UCSD-AML1 (cell line): ENCODE results near the gene ELMO2.
A peak's percentile ranks its signal among the peaks of the same experiment; 100 is the strongest.

Experiments
- DNase-seq: peaks from one replicate; lab custom pipeline; 2025; ENCODE audit not compliant: unreplicated experiment; lab: John Stamatoyannopoulos, UW

Gene ELMO2, protein sequence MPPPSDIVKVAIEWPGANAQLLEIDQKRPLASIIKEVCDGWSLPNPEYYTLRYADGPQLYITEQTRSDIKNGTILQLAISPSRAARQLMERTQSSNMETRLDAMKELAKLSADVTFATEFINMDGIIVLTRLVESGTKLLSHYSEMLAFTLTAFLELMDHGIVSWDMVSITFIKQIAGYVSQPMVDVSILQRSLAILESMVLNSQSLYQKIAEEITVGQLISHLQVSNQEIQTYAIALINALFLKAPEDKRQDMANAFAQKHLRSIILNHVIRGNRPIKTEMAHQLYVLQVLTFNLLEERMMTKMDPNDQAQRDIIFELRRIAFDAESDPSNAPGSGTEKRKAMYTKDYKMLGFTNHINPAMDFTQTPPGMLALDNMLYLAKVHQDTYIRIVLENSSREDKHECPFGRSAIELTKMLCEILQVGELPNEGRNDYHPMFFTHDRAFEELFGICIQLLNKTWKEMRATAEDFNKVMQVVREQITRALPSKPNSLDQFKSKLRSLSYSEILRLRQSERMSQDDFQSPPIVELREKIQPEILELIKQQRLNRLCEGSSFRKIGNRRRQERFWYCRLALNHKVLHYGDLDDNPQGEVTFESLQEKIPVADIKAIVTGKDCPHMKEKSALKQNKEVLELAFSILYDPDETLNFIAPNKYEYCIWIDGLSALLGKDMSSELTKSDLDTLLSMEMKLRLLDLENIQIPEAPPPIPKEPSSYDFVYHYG

DNA sequence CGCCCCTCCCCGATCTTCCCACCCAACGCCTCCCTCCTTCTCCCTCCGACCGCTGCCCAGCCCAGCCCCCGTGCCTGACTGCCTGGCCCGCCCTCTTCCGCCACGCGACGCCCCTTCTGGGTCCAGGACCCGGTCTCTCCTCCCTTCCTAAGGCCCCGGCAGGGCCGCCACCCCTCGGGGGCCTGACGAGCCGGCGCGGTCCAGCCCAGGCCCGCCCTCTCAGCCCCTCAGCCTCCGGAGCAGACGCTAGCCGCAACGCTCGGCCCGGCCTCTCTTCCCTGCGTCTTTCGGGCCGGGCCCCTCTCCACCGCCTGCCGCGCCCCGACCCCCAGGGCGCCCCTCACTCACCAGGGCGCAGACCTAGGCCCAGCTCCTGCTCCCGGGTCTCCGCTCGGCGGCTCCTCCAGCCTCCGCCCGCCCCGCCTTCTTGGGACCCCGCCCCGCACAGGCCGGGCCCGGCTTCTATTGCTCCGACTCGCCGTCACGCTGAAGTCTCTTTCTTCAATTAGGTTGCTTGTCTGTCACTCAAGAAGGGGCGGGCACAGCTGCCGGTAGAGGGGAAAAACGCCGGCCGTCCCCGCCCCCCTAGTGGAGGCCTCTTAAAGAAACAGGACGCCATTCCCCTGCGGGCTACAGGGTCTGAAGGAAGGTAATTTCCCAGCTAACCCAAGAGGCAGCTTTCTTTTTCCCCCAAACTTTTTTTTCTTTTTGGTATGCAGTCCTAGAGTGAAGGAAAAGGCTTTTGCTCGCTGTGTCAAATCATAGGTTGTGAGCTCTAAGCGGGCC lies at the start of gene ELMO2:
TSS of gene ELMO2 (minus strand) at position 416 of the 786 bp plus-strand sequence. CDS start 12,133 bp downstream, outside the sequence.
- DNase-seq, result peak; percentile 95

DNA sequence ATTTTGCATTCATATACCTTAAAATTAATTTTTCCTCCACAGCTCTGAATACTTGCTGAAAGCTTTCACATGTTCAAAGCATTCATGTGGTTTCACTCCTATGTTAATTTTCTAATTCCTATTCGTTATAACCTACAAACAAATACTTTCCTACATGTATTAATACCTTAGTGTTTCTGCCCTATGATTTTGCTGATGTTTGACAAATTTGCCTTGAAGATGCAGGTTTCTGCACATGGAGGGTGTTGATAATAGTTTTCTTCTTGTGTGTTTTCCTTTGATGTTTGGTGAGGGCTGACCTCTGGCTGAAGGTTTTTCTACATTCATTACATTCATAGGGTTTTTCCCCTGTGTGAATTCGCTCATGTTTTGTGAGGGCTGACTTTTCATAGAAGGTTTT lies 49.3 kb upstream of the ELMO2 start:
- no peak for DNase-seq

DNA sequence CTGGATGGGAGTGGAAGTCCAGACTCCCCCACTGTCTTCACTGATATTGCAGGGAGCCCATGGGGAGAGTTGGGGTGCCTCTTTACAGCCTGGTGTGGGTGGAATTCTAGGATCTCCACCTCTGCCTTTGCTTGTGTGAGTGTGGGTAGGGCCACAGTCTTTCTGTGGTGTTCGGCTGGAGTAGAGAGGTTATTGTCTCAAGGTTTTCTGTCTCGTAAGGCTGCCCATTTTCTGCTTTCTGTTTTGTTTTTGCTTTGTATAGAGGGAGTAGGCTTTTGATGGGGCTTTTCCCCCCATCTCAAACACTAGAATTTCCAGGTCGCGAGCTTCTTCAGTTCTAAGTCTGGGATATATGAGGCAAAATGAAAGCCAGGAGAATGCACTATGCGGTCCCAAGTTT lies 40.4 kb upstream of the ELMO2 start:
- DNase-seq, result no peak

DNA sequence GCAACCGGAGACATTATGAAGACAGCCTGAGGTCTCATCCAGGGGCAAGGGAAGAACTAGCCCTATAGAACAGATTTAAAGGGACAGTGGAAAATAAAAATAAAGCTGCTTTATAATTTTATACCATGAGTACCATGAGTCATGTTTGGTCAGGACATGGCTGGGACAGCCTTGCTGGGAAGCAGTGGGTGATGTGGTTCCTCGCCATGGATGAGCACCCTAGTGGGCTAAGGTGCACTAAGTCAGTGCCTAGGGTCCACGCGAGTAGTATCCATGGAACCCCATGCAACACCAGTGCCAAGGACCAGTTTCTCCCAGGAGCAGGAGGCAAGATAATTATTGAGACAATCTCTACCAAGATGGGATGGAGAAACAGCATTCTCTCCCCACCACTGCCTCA lies 33.4 kb upstream of the ELMO2 start:
- DNase-seq, result no peak

DNA sequence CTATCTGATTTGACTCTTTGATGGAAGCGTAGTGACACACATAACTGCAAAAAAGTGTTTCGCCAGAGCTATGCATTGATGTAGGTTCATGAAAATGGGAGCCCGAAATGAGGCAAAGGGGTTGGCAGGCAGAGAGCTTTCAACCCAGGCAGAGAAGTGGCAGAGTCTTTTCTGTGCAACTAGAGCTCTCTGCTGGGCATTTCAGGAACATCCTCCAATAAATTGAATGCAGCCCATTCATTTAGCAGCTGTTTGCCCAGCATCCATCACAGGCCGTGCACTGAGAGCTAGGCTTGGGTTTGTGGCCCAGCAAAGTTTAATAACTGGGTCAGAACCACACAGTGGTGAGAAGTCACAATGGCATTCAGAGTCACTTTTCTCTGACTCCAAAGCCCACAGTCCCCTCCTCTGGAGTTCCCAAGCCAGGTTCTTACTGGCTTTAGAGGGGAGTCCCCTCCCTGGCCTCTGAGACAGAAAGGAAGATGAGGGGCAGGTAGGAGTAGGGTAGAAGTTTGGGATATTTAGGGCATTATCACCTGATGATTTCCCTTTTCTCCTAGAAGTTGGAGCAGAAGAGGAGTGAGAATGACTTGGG lies 31.8 kb upstream of the ELMO2 start:
- DNase-seq, result no peak

DNA sequence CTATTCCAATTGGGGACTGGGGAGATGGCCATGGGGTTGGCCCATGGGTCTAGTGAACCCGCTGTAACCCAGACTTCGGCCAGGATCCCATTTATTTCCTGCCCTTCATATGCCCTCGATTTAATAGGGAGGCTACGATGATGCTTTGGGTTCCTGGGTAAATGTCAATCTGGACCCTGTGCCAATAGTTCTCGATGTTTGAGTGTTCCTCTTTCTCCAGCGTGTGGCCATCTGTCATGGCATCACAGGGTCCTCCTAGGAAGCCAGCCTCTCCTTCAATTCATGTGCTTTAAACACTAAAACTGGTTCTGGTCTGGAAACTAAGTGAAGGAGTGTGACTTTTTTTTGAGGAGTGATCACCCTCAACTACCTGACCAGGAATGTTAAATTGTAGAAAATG lies 28.7 kb upstream of the ELMO2 start:
- no peak for DNase-seq

DNA sequence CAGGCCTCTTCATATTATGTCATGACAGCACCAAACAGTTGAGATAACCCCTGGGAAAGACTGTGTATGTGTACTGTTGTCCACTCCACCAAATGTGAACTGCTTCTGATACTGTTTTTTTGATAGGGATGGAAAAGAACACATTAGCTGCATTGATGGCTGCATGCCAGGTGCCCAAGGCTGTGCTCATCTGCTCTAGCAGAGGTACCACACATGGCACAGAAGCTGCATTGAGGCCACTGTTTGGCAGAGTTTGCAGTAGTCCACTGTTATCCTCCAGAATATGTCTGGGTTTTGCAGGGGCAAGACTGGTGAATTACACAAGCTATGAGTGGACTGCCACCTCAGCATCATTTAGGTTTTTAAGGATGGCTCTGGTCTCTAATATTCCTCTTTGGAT lies 28.2 kb upstream of the ELMO2 start:
- DNase-seq, result no peak

DNA sequence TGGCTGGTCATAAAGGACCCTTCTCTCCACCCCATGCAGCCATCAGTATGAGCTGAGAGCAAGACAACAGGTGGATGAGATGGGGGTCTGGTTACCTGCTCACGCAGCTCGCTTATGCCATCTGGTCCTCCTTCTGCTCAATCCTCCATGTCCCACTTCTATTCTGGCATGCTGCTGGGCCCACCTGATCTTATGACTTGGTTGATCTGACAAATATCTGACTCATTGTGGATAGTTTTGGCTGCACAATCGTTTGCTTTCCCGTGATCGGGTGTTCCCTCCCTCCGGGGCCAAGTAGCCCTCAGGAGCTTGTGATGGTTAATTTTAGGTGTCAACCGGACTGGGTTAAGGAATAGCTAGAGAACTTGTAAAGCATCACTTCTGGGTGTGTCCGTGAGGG lies 26.6 kb upstream of the ELMO2 start:
- no peak for DNase-seq

DNA sequence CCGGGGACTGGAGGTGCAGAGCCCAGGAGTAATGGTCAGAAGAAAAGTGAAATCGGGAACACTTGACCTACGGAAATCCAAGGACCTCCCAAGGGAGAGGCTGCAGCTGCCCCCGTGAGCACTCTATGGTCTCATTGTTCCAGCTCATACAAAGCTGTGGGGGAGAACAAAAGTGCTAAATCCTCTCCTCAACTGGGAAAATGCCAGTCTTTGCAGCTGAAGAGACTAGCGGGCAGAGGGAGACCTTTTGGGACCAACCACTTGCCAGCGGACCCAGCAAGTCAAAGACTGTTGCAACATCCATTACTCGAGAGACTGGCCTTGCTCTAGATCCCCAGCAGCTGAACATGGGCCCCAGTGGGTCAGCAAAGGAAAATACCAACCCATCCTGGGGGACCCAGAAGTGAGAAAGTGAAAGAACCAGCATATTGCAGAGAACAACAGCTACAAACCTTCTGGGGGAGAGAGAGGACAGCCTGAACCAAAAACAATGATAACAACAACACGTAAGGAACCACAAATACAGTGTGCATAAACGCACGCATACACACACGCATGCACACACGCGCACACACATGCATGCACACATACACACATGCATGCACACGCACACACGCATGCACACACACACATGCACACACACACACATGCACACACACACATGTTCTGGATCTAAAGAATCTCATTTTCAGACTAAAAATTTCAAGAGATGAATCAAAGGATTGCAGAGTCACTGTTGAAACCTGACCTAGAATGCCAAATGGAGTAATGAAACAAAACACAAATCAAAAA lies 24.7 kb upstream of the ELMO2 start:
- DNase-seq, result no peak

DNA sequence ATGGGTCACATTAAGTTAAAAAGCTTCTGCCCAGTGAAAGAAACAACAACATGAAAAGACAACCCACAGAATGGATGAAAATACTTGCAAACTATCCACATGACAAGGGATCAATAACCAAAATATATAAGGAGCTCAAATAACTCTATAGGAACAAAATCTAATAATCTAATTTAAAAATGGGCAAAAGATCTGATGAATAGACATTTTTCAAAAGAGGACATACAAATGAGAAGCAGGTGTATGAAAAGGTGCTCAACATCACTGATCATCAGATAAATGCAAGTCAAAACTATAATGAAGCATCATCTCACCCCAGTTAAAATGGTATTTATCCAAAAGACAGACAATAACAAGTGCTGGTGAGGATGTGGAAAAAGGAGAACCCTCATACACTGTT lies 21.0 kb upstream of the ELMO2 start:
- DNase-seq, result no peak

DNA sequence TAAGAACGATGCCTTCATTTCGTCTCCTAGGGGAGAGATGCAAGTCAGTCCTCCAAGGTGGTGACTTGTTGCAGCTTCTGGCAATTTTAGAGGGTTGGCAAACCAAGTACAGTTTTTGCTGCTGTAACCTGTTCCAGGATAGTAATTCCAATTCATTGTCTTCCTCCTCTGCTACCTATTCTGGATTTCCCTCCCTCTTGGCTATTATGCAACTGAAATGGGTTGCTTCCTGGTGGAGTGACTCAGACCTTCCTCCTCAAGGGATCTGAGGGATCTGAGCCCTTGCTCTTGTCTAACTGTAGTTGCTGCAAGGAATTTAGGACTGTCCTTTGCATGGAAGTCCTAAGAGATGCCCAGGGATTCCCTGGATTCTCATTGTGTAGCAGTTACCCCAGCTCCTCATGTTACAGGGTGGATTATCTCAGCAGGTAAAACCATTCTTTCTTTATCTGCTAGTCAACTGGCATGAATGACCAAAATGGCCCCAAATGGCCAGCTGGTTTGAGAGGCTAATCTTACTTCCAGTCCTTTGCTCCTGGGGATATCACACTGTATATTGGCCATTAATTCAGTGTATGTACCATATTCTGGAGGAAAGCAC lies 17.6 kb upstream of the ELMO2 start:
- no peak for DNase-seq

DNA sequence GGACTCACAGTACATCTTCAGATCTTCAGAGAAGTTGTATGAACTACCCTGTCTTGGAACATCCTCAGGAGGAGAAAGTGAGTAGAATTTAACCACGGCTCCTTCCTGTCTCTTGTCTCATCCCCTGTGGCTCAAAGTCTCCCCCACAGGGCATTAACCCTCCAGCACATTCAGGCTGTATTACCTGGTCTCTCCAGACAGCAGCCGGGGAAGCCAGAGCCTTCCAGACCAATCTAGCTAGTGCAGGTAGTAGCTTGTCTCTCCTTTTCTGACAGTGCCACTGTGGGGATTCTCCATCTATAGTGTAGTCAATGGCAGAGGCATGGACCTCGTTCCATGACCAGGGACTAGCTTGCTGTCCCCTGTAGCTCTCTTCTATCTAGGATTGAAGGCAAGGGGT lies 16.9 kb upstream of the ELMO2 start:
- no peak for DNase-seq

DNA sequence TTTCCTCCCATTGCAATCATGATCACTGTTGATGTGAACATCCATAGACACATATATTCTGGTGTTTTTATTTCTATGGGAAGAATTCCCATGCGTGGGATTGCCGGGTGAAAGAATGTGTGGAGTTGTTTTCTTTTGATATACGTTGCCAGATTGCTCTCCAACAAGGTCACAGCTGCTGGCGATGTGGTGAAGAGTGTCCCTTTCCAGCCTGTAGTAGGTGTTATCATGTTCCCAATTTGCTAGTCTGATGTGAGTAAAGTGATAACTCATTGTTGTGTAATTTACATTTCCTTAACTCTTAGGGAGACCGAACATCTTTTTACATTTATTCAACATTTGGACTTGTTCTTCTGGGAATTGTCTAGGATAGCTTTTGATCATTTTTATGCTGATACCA lies 14.5 kb upstream of the ELMO2 start:
- DNase-seq, result no peak

DNA sequence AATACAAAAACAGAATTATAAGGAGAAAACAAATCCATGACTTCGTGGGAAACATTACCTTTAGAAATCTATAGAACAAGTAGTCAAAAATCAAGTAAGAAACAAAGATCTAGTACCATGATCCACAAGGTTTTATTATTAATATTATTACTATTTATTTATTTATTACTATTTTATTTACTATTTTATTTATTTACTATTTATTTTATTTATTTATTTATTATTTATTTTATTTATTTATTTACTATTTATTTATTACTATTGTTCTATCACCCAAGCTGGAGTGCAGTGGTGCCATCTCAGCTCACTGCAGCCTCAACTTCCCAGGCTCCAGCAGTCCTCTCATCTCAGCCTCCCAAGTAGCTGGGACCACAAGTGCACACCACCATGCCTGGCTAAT lies 13.5 kb upstream of the ELMO2 start:
- DNase-seq, result no peak

DNA sequence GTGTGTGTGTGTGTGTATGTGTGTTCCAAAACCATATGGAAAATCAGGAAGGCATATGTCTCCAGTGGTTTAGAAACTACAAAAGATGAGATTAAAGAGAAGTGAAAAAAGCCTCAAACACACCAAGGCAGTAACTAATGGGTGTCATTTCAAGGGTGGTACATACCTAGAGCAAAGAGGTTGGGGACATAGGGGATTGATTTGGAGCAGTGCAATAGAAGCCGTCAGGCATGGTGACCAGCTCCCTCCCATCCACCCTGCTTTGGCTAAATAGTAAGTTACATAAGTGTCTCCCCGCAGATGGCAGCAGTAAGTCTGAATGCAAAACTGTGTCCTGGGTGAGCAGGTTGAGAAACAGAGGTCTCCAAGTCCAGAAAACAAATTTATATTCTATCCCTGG lies 10.4 kb upstream of the ELMO2 start:
- no peak for DNase-seq

DNA sequence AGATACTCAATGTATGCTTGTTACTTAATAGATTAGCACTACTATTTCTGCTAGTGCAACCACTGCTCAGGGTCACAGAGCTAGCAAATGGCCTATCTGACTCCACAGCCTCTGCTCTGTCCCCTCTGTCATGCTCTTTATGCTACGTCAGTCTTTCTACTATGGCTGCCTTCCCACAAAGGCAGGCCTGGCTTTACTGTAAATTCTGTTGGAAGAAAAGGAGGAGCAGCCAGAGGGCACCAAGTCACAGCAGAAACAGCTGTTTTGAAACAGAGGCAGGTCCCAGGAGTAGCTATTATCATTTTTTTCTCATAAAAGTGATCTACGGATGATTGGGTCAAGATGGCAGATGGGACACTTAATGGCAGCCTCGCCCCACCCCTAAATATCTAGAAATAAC lies 10.0 kb upstream of the ELMO2 start:
- DNase-seq, result no peak

DNA sequence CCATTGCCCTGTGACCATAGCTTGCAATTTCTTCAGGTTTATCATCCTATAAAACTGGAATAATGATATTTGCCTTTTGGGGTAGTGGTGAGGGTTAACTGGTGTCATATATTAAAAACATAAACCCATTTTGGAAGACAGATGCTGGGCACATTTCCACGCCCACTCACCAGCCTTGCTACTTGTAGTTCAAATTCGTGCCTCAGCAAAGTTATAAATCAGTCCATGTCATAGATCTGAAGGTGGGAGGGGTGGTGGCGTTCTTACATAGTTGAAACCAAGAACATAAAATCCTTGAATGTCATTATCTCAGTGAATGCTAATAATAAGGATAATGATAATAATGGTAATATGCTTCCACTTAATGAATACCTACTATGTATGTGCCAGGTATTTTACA lies 9.4 kb upstream of the ELMO2 start:
- DNase-seq, result no peak

DNA sequence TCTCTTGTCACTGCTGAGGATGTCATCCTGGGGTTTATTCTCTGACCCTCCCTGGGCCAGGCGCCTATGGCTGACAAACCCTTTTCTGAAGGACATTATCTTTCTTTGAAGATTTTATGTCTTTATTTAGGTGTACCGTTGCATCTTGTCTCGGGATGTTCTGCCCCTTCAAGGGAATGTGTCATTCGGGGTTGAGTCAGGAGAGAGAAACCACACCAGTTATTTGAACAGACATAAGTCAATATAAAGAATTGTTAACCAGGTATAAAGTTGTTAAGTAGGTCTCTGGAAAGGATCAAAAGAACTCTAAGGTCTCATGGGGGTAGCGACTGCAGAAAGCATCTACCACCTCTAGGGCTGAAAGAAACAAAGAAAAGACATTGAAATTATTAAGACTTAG lies 8.2 kb upstream of the ELMO2 start:
- DNase-seq, result no peak

DNA sequence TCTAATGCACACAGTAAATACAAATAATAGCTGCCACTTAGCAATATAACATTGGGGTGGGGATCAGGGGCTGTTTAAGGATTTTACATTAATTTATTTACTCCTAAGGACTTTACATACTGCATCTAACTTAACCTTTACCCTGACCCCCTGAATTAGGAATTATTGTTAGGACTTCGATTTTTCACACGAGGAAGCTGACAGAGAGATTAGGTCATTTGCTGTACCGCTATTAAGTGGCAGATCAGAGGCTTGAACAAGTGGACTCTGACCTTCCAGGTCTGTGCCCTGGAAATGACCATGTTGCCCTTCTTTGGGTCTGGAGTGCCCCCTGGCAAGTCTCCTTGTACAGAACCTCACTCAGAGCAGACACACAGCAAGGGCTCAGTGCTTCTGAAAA lies 5.2 kb upstream of the ELMO2 start:
- no peak for DNase-seq

DNA sequence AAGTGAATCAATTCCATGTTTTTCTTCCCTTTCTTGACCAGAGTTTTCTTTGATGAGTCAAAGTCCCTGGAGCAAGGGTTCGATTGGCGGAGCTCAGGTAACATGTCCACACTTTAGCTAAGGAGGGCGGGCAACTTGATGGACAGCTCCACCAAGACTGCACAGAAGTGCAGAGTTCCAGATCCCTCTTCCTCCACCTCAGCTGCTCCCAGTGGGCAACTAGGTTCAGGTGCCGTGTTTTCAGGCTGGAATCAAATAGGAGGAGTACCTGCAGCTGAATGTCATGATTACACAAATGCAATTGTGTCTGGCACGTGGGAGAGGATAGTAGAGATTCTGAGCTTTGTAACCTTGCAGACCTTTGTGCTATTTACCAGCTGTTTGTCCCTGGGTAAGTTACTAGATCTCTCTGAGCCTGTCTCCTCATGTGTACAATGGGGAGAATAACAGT lies 1.9 kb upstream of the ELMO2 start:
- DNase-seq, result no peak
